ENCODE results near the gene FUT7. TPM values are rescaled to one million over a fixed set of nuclear protein-coding genes. Genes with fewer than 3 reads are reported as not detected.

Gene FUT7
- total RNA-seq, 2 donors from 2014 or later = 1.6 to 1.8 TPM

DNA sequence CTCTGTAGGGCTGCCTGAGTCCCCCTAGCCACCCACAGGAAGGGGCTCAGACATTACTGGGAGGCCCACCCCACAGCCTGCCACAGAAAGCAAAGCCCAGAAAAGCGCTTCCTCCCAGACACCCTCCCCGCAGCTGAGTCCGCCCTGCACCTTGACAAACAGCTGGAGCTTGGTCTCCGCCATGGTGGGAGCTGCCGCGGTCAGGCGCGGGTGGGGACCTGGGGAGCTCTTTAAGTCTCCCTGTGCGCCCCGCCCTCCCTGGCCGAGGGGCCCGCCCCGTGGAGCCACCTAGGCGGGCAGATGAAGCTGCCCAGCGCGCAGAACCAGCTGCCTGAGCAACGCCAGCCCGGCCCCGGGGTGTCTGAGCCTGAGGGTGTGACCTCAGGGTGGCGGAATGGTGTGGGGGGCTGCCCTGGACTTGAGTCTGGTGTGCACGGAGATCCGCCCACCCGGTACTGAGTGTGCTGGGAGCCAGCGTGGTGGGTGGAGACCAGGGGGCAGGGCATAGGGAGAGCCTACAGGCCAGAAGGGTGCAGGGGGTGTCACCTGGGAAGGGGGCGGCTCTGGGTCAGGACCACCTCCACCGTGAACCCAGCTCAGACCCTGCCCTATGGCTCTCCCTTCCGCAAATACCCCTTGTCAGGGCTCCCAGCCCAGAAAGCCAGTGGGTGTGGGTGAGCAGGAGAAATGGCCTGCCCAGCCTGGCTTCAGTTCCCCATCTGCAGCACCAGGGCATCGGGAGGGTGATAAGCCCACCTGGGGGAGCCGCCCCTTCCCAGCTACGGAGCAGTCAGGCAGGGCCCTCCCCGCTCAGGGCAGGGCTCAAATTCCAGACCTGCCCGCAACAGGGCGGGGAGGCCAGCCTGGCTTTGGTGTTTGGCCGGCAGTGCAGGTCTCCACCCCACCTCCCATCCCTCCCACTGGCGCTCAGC is 35.3 kb downstream of the FUT7 start, which contains the start of gene CLIC3:
CLIC3 (minus strand) TSS at position 208 of the 932 bp plus-strand sequence; CDS start at position 183, 25 bp downstream.
- Mint-ChIP-seq H3K27ac (no peak within 1 kb of the TSS), H3K4me3 (peak within 1 kb of the TSS; percentile 49 to 52), H3K9me3 (no peaks in the 10 kb centered on the region), H3K27me3 (ENCODE audit: low read depth) (peaks cover 10% of the 10 kb centered on the region), H3K4me1 (ENCODE audit: low read depth) (peaks cover 53% of the 10 kb centered on the region), H3K36me3 (ENCODE audit: insufficient read depth in 2 of 2) (no peaks in the 10 kb centered on the region)
- peak; percentile 35 to 40 for DNase-seq
- no peak for ATAC-seq (replicated peaks in 1 of 2)

DNA sequence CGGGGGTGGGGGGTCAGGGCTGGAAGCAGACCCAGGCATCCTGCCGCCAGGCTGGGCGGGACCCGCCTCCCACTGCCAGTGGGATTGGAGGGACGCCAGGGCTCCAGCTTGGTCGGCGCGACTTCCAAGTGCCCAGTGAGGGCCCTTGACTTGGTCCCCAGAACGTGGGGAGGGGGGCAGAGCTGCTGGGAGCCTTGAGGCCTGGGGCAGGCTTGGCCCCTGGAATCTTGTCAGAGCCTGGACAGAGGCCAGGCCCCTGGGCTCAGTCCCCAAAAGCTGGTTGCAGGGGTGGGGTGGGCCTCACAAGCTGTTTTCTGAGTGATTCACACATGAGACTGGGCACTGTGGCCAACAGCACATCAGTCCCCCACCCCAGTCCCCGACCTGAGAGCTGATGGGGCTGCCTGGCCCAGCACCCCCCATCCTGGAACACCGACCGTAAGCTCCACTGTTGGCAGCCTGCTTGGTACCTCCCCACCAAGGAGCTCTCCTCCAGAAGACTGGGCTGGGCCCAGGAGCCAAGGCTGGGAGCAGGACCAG is 36.0 kb downstream of the FUT7 start:
- DNase-seq = no peak
- H3K4me3 Mint-ChIP-seq = peak overlapping the region; percentile 49 to 52
- H3K27me3 Mint-ChIP-seq (ENCODE audit: low read depth) = peaks cover 10% of the 10 kb centered on the region
- no peak overlapping the region for H3K27ac Mint-ChIP-seq
- H3K9me3 Mint-ChIP-seq = no peaks in the 10 kb centered on the region
- ATAC-seq (replicated peaks in 1 of 2) = no peak
- no peaks in the 10 kb centered on the region for H3K36me3 Mint-ChIP-seq (ENCODE audit: insufficient read depth in 2 of 2)
- peaks cover 56% of the 10 kb centered on the region for H3K4me1 Mint-ChIP-seq (ENCODE audit: low read depth)

DNA sequence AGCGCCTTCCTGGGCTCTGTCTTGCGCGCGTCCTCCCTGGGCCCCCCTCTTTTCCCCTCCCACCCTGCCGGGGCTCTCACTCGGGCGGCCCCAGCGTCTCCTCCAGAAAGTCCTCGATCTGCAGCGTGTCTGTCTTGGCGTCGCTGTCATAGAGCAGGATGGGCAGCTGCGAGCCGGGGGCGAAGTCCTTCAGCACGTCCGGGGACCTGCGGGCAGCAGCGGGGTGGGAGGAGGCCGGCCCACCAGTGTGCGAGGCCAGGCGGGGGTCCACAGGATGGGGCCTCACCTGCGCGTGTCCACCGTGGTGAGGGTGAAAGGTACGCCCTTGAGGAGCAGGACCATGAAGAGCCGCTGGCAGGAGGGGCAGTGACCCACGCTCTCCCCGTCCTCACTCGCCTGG is 36.5 kb downstream of the FUT7 start:
- Mint-ChIP-seq H3K27ac (no peak overlapping the region), H3K36me3 (ENCODE audit: insufficient read depth in 2 of 2) (no peaks in the 10 kb centered on the region), H3K4me1 (ENCODE audit: low read depth) (peaks cover 51% of the 10 kb centered on the region), H3K4me3 (no peak overlapping the region), H3K9me3 (no peaks in the 10 kb centered on the region), H3K27me3 (ENCODE audit: low read depth) (peaks cover 10% of the 10 kb centered on the region)
- DNase-seq (no peak), ATAC-seq (replicated peaks in 1 of 2) (no peak)

DNA sequence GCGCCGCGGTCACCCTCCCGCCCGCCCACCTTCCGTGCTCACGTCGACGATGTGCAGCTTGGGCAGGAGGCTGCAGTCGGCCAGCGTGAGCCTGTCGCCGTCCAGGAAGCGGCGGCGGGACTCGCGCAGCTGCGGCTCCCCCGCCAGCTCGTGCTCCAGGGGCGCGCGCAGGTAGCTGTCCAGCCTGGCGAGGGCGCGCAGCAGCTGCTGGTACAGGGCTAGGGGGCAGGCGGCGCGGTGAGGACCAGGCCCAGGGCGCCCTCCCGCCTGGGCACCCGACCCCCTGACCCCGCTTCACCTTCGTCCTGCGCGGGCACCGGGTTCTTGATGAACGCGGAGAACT is 37.0 kb downstream of the FUT7 start:
- Mint-ChIP-seq H3K36me3 (ENCODE audit: insufficient read depth in 2 of 2) (no peaks in the 10 kb centered on the region), H3K4me3 (no peak overlapping the region), H3K27ac (no peak overlapping the region), H3K9me3 (no peaks in the 10 kb centered on the region), H3K27me3 (ENCODE audit: low read depth) (peaks cover 10% of the 10 kb centered on the region), H3K4me1 (ENCODE audit: low read depth) (peaks cover 46% of the 10 kb centered on the region)
- ATAC-seq (replicated peaks in 1 of 2) (no peak), DNase-seq (no peak)

DNA sequence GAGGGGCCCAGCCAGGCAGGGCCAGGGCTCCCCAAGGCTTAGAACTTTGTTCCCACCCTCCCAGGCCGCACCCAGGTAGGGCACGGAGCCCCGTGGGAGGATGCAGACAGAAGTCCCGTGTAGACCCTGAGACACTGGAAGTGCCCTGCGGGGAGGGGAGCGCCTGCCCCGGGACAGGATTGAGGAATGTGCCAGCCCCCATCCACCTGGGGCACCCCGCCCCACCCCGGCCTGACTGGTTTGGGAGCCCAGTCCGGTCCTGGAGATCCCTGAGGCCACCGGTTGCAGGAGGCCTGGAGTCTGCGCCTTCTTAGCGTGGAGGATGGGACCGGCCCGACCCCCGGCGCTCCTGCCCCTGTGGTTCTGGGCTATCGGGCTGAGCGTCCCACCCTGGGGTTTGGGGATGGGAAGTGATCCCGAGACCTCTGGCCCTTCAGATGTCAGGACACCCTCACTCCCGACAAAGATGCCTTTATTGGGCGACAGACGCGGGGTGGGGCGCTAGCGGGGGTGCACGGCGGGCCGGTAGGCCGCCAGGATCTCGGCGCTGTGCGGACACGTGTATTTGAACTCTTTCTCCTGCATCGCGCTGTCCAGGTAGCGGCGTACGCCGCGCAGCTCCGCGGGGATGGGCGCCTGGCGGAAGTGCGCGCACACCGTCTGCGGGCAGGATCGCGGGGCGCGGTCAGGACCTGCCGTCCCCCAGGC is 37.6 kb downstream of the FUT7 start:
- H3K4me1 Mint-ChIP-seq (ENCODE audit: low read depth) = peaks cover 43% of the 10 kb centered on the region
- DNase-seq = no peak
- H3K27me3 Mint-ChIP-seq (ENCODE audit: low read depth) = peaks cover 10% of the 10 kb centered on the region
- H3K9me3 Mint-ChIP-seq = no peaks in the 10 kb centered on the region
- no peaks in the 10 kb centered on the region for H3K36me3 Mint-ChIP-seq (ENCODE audit: insufficient read depth in 2 of 2)
- peak overlapping the region; percentile 85 to 88 for H3K4me3 Mint-ChIP-seq
- ATAC-seq (replicated peaks in 1 of 2) = no peak
- no peak overlapping the region for H3K27ac Mint-ChIP-seq

DNA sequence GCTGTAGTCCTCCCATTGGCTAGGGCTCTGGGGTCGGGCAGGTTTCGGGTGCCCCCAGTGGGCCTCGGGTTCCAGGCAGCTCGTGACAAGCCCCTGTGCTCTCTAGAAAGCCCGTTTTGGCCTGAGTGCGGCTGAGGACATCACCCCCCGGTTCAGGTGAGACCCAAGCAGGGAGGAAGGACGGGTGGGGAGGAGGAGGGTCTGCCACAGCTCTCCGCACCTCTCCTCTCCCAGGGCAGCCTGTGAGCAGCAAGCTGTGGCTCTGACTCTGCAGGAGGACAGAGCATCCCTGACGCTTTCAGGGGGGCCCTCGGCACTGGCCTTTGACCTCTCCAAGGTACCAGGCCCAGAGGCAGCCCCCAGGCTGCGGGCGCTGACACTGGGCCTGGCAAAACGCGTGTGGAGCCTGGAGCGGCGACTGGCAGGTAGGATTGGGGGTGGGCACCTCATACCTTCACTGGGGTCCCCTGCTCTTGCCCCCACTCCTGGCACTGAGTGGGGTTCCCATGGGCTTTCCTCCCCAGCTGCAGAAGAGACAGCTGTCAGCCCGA is 39.0 kb downstream of the FUT7 start:
- Mint-ChIP-seq H3K9me3 (no peaks in the 10 kb centered on the region), H3K27ac (no peak overlapping the region), H3K4me3 (peak overlapping the region; percentile 85 to 88), H3K4me1 (ENCODE audit: low read depth) (peaks cover 29% of the 10 kb centered on the region), H3K36me3 (ENCODE audit: insufficient read depth in 2 of 2) (no peaks in the 10 kb centered on the region), H3K27me3 (ENCODE audit: low read depth) (peaks cover 4% of the 10 kb centered on the region)
- DNase-seq (no peak), ATAC-seq (replicated peaks in 1 of 2) (no peak)

DNA sequence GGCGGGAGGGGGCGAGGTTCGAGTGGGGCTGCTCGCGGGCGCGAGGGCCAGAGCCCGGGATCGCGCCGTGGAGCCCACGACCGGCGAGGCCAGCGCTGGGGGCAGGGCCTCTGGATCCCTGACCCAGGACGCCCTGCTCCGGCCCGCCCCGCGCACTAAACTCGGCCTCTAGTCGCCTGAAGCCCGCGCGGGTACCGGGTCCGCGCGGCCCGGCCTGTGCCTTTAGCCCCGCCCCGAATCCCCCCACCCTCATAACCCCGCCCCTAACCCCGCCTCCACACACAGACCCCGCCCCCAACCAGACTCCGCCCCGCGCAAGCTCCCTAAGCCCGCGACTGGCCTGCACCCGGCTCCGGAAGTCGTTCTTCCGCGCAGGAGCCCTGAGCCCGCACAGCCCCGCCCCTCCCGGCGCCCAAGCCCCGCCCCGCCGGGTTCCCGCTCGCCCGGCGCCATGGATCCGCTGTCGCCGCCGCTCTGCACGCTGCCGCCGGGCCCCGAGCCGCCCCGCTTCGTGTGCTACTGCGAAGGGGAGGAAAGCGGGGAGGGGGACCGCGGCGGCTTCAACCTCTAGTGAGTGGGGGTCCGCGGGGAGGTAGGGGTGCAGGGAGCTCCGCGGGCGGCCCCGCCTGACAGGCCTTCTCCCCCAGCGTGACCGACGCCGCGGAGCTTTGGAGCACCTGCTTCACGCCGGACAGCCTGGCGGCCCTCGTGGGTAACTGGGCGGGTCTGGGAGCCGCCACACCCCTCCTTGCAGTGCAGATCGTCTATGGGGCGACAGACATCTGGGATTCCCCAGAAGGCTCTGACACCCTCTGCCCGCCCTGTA is 39.7 kb downstream of the FUT7 start, which contains the start of gene PAXX:
PAXX (plus strand) TSS at position 430 of the 826 bp plus-strand sequence; CDS start at position 452, 22 bp downstream.
- peak; percentile 96 to 99 for DNase-seq
- Mint-ChIP-seq H3K27ac (peak within 1 kb of the TSS; percentile 54), H3K27me3 (ENCODE audit: low read depth) (no peaks in the 10 kb centered on the region), H3K36me3 (ENCODE audit: insufficient read depth in 2 of 2) (no peaks in the 10 kb centered on the region), H3K9me3 (no peaks in the 10 kb centered on the region), H3K4me3 (peak within 1 kb of the TSS; percentile 85 to 88), H3K4me1 (ENCODE audit: low read depth) (peaks cover 22% of the 10 kb centered on the region)
- peak; percentile 90 to 93 for ATAC-seq (replicated peaks in 1 of 2)

DNA sequence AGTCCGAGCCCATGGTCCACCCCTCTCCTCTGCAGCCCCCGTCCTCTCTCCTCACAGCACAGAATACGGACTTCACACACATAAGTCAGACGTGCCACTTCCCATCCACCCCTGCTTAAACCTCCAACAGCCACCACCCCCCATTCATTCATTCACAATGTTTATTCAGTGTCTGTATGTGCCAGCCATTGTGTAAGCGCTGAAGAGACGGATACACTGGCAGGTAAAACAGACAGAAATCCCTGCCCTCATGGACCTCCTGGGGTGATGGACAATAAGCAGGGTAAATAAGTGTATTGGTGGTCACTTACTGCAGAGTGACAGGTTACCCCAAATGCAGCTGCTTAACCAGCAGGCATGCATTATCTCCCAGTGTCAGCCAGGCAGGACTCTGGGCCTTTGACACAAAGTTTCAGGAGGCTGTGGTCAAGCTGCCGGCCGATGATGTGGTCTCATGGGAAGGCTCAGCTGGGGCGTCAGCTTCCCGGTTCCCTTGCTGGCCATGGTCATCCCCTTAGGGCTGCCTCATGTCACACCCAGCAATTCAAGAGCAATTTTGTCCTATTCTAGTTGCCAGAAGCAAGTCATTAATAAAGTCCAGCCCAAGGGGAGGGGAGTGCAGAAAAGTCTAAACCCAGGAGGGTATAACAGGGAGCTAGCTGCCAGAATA is 41.5 kb downstream of the FUT7 start:
- Mint-ChIP-seq H3K4me3 (peak overlapping the region in 1 of 2 donors; percentile 11), H3K36me3 (ENCODE audit: insufficient read depth in 2 of 2) (no peaks in the 10 kb centered on the region), H3K9me3 (no peaks in the 10 kb centered on the region), H3K27ac (peak overlapping the region; percentile 26), H3K27me3 (ENCODE audit: low read depth) (peaks cover 5% of the 10 kb centered on the region), H3K4me1 (ENCODE audit: low read depth) (peaks cover 15% of the 10 kb centered on the region)
- no peak for DNase-seq
- ATAC-seq (replicated peaks in 1 of 2) = no peak

DNA sequence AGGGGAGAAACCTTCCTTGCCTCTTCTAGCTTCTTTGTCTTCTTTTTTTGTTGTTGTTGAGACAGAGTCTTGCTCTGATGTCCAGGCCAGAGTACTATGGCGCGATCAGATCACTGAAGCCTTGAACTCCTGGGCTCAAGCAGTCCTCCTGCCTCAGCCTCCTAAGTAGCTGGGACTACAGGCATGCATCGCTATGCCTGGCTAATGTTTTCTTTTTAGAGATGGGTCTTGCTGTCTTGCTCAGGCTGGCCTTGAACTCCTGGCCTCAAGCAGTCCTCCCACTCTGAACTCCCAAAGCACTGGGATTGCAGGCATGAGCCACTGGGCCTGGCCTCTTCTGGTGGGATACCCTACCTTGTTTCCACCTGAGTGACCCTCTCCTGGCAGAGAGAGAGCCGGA is 43.0 kb downstream of the FUT7 start:
- DNase-seq (no peak), ATAC-seq (replicated peaks in 1 of 2) (no peak)
- Mint-ChIP-seq H3K36me3 (ENCODE audit: insufficient read depth in 2 of 2) (no peaks in the 10 kb centered on the region), H3K27me3 (ENCODE audit: low read depth) (peaks cover 10% of the 10 kb centered on the region), H3K4me1 (ENCODE audit: low read depth) (peaks cover 13% of the 10 kb centered on the region), H3K9me3 (no peaks in the 10 kb centered on the region), H3K4me3 (no peak overlapping the region), H3K27ac (no peak overlapping the region)

DNA sequence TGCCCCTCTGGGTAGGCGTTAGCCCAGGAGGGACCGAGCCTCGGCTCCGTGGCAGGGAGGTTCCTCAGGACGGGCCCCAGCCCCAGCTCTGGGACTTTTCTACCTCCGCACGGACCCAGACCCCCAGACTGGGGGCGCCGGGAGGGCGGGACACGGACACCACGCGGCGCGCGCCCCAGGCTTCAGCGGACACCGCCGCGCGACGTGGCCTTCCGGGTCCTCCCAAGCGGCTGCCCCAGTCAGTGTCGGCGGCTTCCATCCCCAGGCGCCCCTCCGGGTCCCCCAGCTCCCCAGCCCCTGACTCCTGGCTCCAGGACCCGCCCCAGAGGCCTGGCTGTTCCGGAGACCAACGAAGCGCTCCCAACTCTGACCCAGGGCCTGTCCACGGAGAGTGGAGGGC is 46.0 kb downstream of the FUT7 start:
- DNase-seq (no peak), ATAC-seq (replicated peaks in 1 of 2) (no peak)
- H3K4me1 Mint-ChIP-seq (ENCODE audit: low read depth) = no peaks in the 10 kb centered on the region
- no peak overlapping the region for H3K27ac Mint-ChIP-seq
- H3K4me3 Mint-ChIP-seq = no peak overlapping the region
- H3K9me3 Mint-ChIP-seq = no peaks in the 10 kb centered on the region
- peaks cover 14% of the 10 kb centered on the region for H3K27me3 Mint-ChIP-seq (ENCODE audit: low read depth)
- no peaks in the 10 kb centered on the region for H3K36me3 Mint-ChIP-seq (ENCODE audit: insufficient read depth in 2 of 2)

DNA sequence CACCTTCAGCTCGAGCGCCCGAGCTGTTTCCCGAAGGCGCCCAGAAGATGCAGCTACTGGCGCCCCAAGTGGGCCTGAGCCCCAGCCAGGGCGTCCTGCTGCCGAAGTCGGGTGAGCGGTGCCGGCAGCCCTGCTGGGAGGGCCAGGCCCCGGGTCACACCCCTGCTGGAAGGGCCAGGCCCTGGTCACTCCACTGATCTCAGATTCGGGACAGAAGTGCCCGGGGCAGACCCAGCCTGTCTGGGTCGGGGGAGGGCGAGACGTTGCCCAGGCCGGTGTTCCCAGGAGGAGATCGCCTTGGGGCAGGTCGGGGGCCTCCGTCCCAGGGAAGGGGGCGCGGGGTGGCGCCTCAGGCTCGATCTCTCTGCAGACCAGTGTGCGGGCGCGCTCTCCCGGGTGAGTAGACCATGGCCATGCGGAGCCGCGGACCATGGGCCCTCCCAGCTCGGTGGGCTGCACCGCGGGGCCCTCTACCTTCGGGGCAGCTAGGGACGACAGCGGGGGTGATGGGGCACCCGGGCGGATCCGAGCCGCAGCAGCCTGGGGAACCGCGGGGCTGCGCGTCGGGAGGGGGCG is 46.8 kb downstream of the FUT7 start:
- DNase-seq = no peak
- Mint-ChIP-seq H3K27me3 (ENCODE audit: low read depth) (peaks cover 14% of the 10 kb centered on the region), H3K36me3 (ENCODE audit: insufficient read depth in 2 of 2) (no peaks in the 10 kb centered on the region), H3K4me3 (no peak overlapping the region), H3K4me1 (ENCODE audit: low read depth) (no peaks in the 10 kb centered on the region), H3K27ac (no peak overlapping the region), H3K9me3 (no peaks in the 10 kb centered on the region)
- peak in 1 of 2 donors; percentile 25 for ATAC-seq (replicated peaks in 1 of 2)

All from activated T-cell treated with anti-CD3 and anti-CD28 coated beads, Interleukin-2, amount 50 U/mL, for 72 hours (primary cell).